ENCODE results near the gene CACNA1I. TPM values are rescaled to one million over a fixed set of nuclear protein-coding genes. Genes with fewer than 3 reads are reported as not detected.

Gene CACNA1I
- total RNA-seq, 1 donor from 2014 or later = 0.11 TPM

- H3K9me3 ChIP-seq (ENCODE audit: insufficient read depth, low read depth, low read length) = no peaks in the 10 kb centered on the region
- no peak overlapping the region for H3K4me3 Mint-ChIP-seq (ENCODE audit: unreplicated experiment)
- H3K9ac ChIP-seq (ENCODE audit: low read length) = no peak overlapping the region
- H3K4me1 ChIP-seq (ENCODE audit: insufficient read depth, low read length) = no peaks in the 10 kb centered on the region
- TF ChIP-seq CTCF (IDR thresholded peaks at IDR 0.05; ENCODE audit: insufficient read depth, low read depth, low read length) (no peak), EZH2 (IDR thresholded peaks at IDR 0.05; ENCODE audit: insufficient read depth, low read length) (no peak)
- no peaks in the 10 kb centered on the region for H3K4me1 Mint-ChIP-seq (ENCODE audit: low read depth, unreplicated experiment)
- H3K27me3 Mint-ChIP-seq (ENCODE audit: low read depth, unreplicated experiment) = peaks cover 50% of the 10 kb centered on the region
- no peaks in the 10 kb centered on the region for H3K79me2 ChIP-seq (ENCODE audit: insufficient read depth, low read length)
- H3K27ac ChIP-seq (ENCODE audit: low read depth, low read length) = no peak overlapping the region
- H3K36me3 Mint-ChIP-seq (ENCODE audit: low read depth, unreplicated experiment) = peaks cover 2% of the 10 kb centered on the region
- peaks cover 10% of the 10 kb centered on the region for H3K27me3 ChIP-seq (ENCODE audit: insufficient read depth, low read length)
- H3K4me2 ChIP-seq (ENCODE audit: low read length) = no peak overlapping the region
- no peak overlapping the region for H3K4me3 ChIP-seq (ENCODE audit: insufficient read depth, low read depth, low read length)
- no peaks in the 10 kb centered on the region for H4K20me1 ChIP-seq (ENCODE audit: insufficient read depth, low read length)
- peaks cover 3% of the 10 kb centered on the region for H3K9me3 Mint-ChIP-seq (ENCODE audit: unreplicated experiment)
- H3K27ac Mint-ChIP-seq (ENCODE audit: unreplicated experiment) = no peak overlapping the region
- H3K36me3 ChIP-seq (ENCODE audit: insufficient read depth, low read length) = no peaks in the 10 kb centered on the region
- no peak overlapping the region for H2AFZ ChIP-seq (ENCODE audit: low read depth, low read length)
- FAIRE-seq = no peak
- DNase-seq (ENCODE audit: low read depth) = no peak
These were observed 157.8 kb downstream of the CACNA1I start for GRCh38 chr22:39728236-39728860.

GRCh38 chr22:39729141-39729934 is 158.8 kb downstream of the CACNA1I start:
- Histone ChIP-seq H4K20me1 (ENCODE audit: insufficient read depth, low read length) (no peaks in the 10 kb centered on the region), H3K4me3 (ENCODE audit: insufficient read depth, low read depth, low read length) (no peak overlapping the region), H3K4me1 (ENCODE audit: insufficient read depth, low read length) (no peaks in the 10 kb centered on the region), H2AFZ (ENCODE audit: low read depth, low read length) (no peak overlapping the region), H3K36me3 (ENCODE audit: insufficient read depth, low read length) (no peaks in the 10 kb centered on the region), H3K27me3 (ENCODE audit: insufficient read depth, low read length) (peaks cover 10% of the 10 kb centered on the region), H3K4me2 (ENCODE audit: low read length) (no peak overlapping the region), H3K9me3 (ENCODE audit: insufficient read depth, low read depth, low read length) (no peaks in the 10 kb centered on the region), H3K9ac (ENCODE audit: low read length) (no peak overlapping the region), H3K79me2 (ENCODE audit: insufficient read depth, low read length) (no peaks in the 10 kb centered on the region), H3K27ac (ENCODE audit: low read depth, low read length) (no peak overlapping the region)
- TF ChIP-seq CTCF (IDR thresholded peaks at IDR 0.05; ENCODE audit: insufficient read depth, low read depth, low read length) = no peak
- no peak for TF ChIP-seq EZH2 (IDR thresholded peaks at IDR 0.05; ENCODE audit: insufficient read depth, low read length)
- DNase-seq (ENCODE audit: low read depth) = no peak
- Mint-ChIP-seq H3K27ac (ENCODE audit: unreplicated experiment) (no peak overlapping the region), H3K9me3 (ENCODE audit: unreplicated experiment) (peaks cover 3% of the 10 kb centered on the region), H3K4me1 (ENCODE audit: low read depth, unreplicated experiment) (no peaks in the 10 kb centered on the region), H3K4me3 (ENCODE audit: unreplicated experiment) (no peak overlapping the region), H3K27me3 (ENCODE audit: low read depth, unreplicated experiment) (peaks cover 54% of the 10 kb centered on the region), H3K36me3 (ENCODE audit: low read depth, unreplicated experiment) (peaks cover 2% of the 10 kb centered on the region)
- FAIRE-seq = no peak

- H3K9me3 ChIP-seq (ENCODE audit: insufficient read depth, low read depth, low read length) = no peaks in the 10 kb centered on the region
- no peak overlapping the region for H2AFZ ChIP-seq (ENCODE audit: low read depth, low read length)
- Mint-ChIP-seq H3K36me3 (ENCODE audit: low read depth, unreplicated experiment) (peaks cover under 1% of the 10 kb centered on the region), H3K27me3 (ENCODE audit: low read depth, unreplicated experiment) (peaks cover 46% of the 10 kb centered on the region), H3K4me3 (ENCODE audit: unreplicated experiment) (no peak overlapping the region), H3K4me1 (ENCODE audit: low read depth, unreplicated experiment) (no peaks in the 10 kb centered on the region), H3K9me3 (ENCODE audit: unreplicated experiment) (peaks cover 3% of the 10 kb centered on the region), H3K27ac (ENCODE audit: unreplicated experiment) (no peak overlapping the region)
- no peaks in the 10 kb centered on the region for H4K20me1 ChIP-seq (ENCODE audit: insufficient read depth, low read length)
- no peak overlapping the region for H3K4me3 ChIP-seq (ENCODE audit: insufficient read depth, low read depth, low read length)
- no peaks in the 10 kb centered on the region for H3K36me3 ChIP-seq (ENCODE audit: insufficient read depth, low read length)
- no peak overlapping the region for H3K27ac ChIP-seq (ENCODE audit: low read depth, low read length)
- no peak for FAIRE-seq
- TF ChIP-seq CTCF (IDR thresholded peaks at IDR 0.05; ENCODE audit: insufficient read depth, low read depth, low read length) = no peak
- no peak for TF ChIP-seq EZH2 (IDR thresholded peaks at IDR 0.05; ENCODE audit: insufficient read depth, low read length)
- no peak overlapping the region for H3K9ac ChIP-seq (ENCODE audit: low read length)
- no peak overlapping the region for H3K4me2 ChIP-seq (ENCODE audit: low read length)
- H3K27me3 ChIP-seq (ENCODE audit: insufficient read depth, low read length) = peaks cover 6% of the 10 kb centered on the region
- DNase-seq (ENCODE audit: low read depth) = no peak
- H3K4me1 ChIP-seq (ENCODE audit: insufficient read depth, low read length) = no peaks in the 10 kb centered on the region
- no peaks in the 10 kb centered on the region for H3K79me2 ChIP-seq (ENCODE audit: insufficient read depth, low read length)
These were observed 160.9 kb downstream of the CACNA1I start for GRCh38 chr22:39731481-39731880.

All from astrocyte (in vitro differentiated cells and primary cell).